ENCODE measurements around the gene PLLP.

Gene PLLP

GRCh38 chr16:57253466-57253865 lies 31.0 kb downstream of the PLLP start:
- no peak for FAIRE-seq

- FAIRE-seq = no peak
These were observed 32.2 kb downstream of the PLLP start for GRCh38 chr16:57252148-57252721.

GRCh38 chr16:57251352-57251751 lies 33.1 kb downstream of the PLLP start:
- no peak for FAIRE-seq

- FAIRE-seq = no peak
These were observed 38.9 kb downstream of the PLLP start for GRCh38 chr16:57245472-57246113.

GRCh38 chr16:57244767-57245471 lies 39.6 kb downstream of the PLLP start, which contains the start of gene ARL2BP:
TSS of gene ARL2BP (plus strand) at chr16:57245259. CDS start at chr16:57245368, 109 bp downstream.
- no peak for FAIRE-seq

- peak; percentile 75 for FAIRE-seq
These were observed 40.1 kb downstream of the PLLP start for GRCh38 chr16:57244463-57244766.

- no peak for FAIRE-seq
These were observed 41.8 kb downstream of the PLLP start for GRCh38 chr16:57242650-57243049.

- no peak for FAIRE-seq
These were observed 43.6 kb downstream of the PLLP start for GRCh38 chr16:57240851-57241250.

GRCh38 chr16:57239107-57239506 lies 45.4 kb downstream of the PLLP start:
- FAIRE-seq = no peak

- FAIRE-seq = no peak
These were observed 45.8 kb downstream of the PLLP start for GRCh38 chr16:57238682-57239081.

- FAIRE-seq = no peak
These were observed 48.5 kb downstream of the PLLP start for GRCh38 chr16:57236022-57236350.

- peak; percentile 78 for FAIRE-seq
These were observed 49.1 kb downstream of the PLLP start for GRCh38 chr16:57235128-57236021.

- FAIRE-seq = no peak
These were observed 49.8 kb downstream of the PLLP start for GRCh38 chr16:57234707-57235092.

- FAIRE-seq = no peak
These were observed 50.3 kb downstream of the PLLP start for GRCh38 chr16:57233944-57234706.

GRCh38 chr16:57231821-57232350 lies 52.6 kb downstream of the PLLP start:
- no peak for FAIRE-seq

GRCh38 chr16:57229079-57229478 lies 55.4 kb downstream of the PLLP start:
- FAIRE-seq = no peak

- FAIRE-seq = no peak
These were observed 57.5 kb downstream of the PLLP start for GRCh38 chr16:57226701-57227621.

GRCh38 chr16:57225978-57226377 lies 58.5 kb downstream of the PLLP start:
- FAIRE-seq = no peak

GRCh38 chr16:57224651-57225335 lies 59.7 kb downstream of the PLLP start:
- FAIRE-seq = no peak

- no peak for FAIRE-seq
These were observed 61.4 kb downstream of the PLLP start for GRCh38 chr16:57223057-57223456.

GRCh38 chr16:57216968-57217367 lies 67.5 kb downstream of the PLLP start:
- no peak for FAIRE-seq

Measured in islet of Langerhans (tissue), 1 donor.